RWPE1 (cell line): ENCODE results near the gene SARS2.
A peak's percentile ranks its signal among the peaks of the same experiment; 100 is the strongest.
"Not testable (repeated sequence)": the region's sequence is repeated elsewhere in the genome, so short reads cannot be mapped to it uniquely, and the experiment has no call there.

ENCODE experiments used
- CTCF ChIA-PET: fragments of 350-600 bp; sonication (Branson Sonifier 250); formaldehyde crosslinking; extraction: SDS; loops from one replicate; lab custom pipeline; 2021; lab: Yijun Ruan, JAX
- POLR2A ChIA-PET: fragments of 400-600 bp; formaldehyde crosslinking; extraction: SDS; loops from one replicate; lab custom pipeline; 2020; ENCODE audit warnings: antibody characterized with exemption; ENCODE audit not compliant: low non-redundant PET; lab: Yijun Ruan, JAX
- DNase-seq: peaks from one replicate; pipeline ENCODE4 v3.0.0; 2012; ENCODE audit warnings: low spot score
- H3K27ac ChIP-seq: fragments of 450-650 bp; 2 replicates; pipeline ENCODE4 v1.5.1; 2017
- TF ChIP-seq, protein P1 (sequence below): fragments of 450-650 bp; conservative IDR thresholded peaks from 2 replicates; pipeline ENCODE4 v1.5.1; 2017; ENCODE audit warnings: low read depth, mild to moderate bottlenecking

The SARS2 gene

GRCh38 chr19:38941979-38942378 is 11.4 kb upstream of the SARS2 start:
- no peak overlapping the region for H3K27ac ChIP-seq
- TF ChIP-seq, protein P1, sequence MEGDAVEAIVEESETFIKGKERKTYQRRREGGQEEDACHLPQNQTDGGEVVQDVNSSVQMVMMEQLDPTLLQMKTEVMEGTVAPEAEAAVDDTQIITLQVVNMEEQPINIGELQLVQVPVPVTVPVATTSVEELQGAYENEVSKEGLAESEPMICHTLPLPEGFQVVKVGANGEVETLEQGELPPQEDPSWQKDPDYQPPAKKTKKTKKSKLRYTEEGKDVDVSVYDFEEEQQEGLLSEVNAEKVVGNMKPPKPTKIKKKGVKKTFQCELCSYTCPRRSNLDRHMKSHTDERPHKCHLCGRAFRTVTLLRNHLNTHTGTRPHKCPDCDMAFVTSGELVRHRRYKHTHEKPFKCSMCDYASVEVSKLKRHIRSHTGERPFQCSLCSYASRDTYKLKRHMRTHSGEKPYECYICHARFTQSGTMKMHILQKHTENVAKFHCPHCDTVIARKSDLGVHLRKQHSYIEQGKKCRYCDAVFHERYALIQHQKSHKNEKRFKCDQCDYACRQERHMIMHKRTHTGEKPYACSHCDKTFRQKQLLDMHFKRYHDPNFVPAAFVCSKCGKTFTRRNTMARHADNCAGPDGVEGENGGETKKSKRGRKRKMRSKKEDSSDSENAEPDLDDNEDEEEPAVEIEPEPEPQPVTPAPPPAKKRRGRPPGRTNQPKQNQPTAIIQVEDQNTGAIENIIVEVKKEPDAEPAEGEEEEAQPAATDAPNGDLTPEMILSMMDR = no peak
- DNase-seq = no peak
- POLR2A ChIA-PET = no interaction called here
- CTCF ChIA-PET = interaction anchor here (0.6 kb wide), 1 partner anchor 20 kb away, joined by 11 read pairs; no protein-coding TSS in a partner anchor

GRCh38 chr19:38941466-38941865 is 10.9 kb upstream of the SARS2 start:
- CTCF ChIA-PET, DNase-seq, POLR2A ChIA-PET, H3K27ac ChIP-seq: not testable (repeated sequence)

- TF ChIP-seq, protein P1 = no peak
- POLR2A ChIA-PET = interaction anchor here (0.5 kb wide), 1 partner anchor 9 kb away, joined by 4 read pairs; the partner anchor contains the start of genes MRPS12 and SARS2
- DNase-seq = no peak
- CTCF ChIA-PET = interaction anchor here (1.1 kb wide), 1 partner anchor 22 kb away, joined by 3 read pairs; no protein-coding TSS in a partner anchor
- no peak overlapping the region for H3K27ac ChIP-seq
Measured at GRCh38 chr19:38939957-38940356, 9.4 kb upstream of the SARS2 start.

- DNase-seq = no peak
- ChIA-PET CTCF (no interaction called here), POLR2A (interaction anchor here (0.6 kb wide), 1 partner anchor 201 kb away, joined by 3 read pairs; no protein-coding TSS in a partner anchor)
- no peak overlapping the region for H3K27ac ChIP-seq
- TF ChIP-seq, protein P1 = no peak
Measured at GRCh38 chr19:38933544-38933943, 3.0 kb upstream of the SARS2 start.

- peak overlapping the region; percentile 89 for H3K27ac ChIP-seq
- TF ChIP-seq, protein P1 = peak; percentile 32; the same call in 1 of the 2 replicates
- ChIA-PET POLR2A (no interaction called here), CTCF (interaction anchor here (0.5 to 0.7 kb wide), 2 partner anchors 17 to 24 kb away, joined by 4 to 5 read pairs; no protein-coding TSS in a partner anchor)
- DNase-seq = no peak
Measured at GRCh38 chr19:38932425-38933179, 2.0 kb upstream of the SARS2 start.

- H3K27ac ChIP-seq = peak overlapping the region; percentile 89
- POLR2A ChIA-PET = interaction anchor here (1.1 to 1.6 kb wide), 2 partner anchors 29 to 80 kb away, joined by 3 read pairs; no protein-coding TSS in a partner anchor
- TF ChIP-seq, protein P1 = no peak
- CTCF ChIA-PET = interaction anchor here (0.5 to 1.3 kb wide), 3 partner anchors 31 to 65 kb away, joined by 3 to 9 read pairs (median 5); no protein-coding TSS in a partner anchor
- DNase-seq = no peak
Measured at GRCh38 chr19:38931521-38931793, 894 bp upstream of the SARS2 start.
